Measurements from ENCODE around the gene CILP2.

CILP2 gene

DNA sequence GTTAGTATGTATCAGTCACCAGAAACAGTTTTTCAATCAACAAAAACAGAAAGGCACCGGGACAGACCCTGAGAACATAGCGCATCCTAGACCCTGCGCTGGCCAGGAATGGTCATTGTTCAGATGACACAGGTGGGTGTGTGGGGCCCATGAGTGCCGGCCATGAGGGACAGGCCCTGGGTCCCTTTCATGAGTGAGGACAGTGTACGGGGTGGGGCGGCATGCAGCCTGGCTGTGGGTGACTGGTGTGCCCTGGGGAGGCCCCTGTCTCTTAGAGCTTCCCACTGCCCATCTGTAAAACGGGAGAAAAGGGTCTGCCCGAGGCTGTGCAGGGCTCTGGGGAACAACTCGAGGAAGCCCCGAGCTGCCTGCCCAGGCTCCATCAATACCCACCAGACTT, 54.6 kb downstream of the CILP2 start:
- FAIRE-seq = no peak
- no peak for DNase-seq (ENCODE audit: insufficient read length, low spot score)

DNA sequence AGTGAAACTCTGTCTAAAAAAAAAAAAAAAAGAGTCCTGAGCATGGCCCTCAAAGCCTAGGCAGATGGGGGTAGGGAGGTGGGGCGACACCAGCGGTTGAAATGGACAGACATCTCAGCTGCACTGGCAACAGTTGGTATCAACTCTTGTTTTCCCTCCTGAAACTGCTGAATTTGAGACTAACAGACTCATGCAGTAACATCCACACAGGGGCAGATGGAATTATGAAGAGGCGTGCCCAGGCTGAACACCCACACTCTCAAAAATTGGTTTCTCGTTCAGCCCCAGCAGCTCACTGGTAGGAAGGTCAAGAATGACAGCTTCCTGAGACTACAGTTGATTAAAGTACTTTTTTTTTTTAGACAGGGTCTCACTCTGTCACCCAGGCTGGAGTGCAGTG, 56.3 kb downstream of the CILP2 start:
- DNase-seq (ENCODE audit: insufficient read length, low spot score) (no peak), FAIRE-seq (no peak)

DNA sequence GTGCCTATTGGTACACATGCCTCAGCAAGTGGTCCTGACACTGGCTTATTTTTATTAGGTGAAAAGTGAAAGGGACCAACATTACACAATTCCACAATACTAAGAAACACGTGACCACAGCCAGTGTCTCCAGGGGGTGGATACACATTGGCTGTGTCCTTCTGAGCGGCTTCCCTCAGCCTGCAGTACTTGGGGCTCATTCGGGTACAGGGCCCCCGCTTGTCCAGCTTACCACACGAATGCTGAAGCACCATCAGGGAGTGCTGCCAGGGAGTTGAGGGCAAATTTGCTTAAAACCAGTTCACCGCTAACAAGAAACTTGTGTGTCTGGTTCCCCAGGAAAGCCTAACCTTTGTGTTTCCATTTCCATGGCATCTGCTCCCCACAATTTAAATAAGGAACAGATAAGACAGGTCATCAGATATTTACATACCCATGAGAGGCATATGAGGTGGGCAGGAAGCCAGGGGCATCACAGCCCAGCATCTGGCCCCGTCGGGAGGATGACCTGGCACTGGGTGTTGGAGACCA, 57.2 kb downstream of the CILP2 start:
- no peak for FAIRE-seq
- no peak for DNase-seq (ENCODE audit: insufficient read length, low spot score)
